Karpas-422 (cell line): ENCODE measurements around the gene RBBP4. TPM values are rescaled to one million over a fixed set of nuclear protein-coding genes. Genes with fewer than 3 reads are reported as not detected.
A peak's percentile ranks its signal among the peaks of the same experiment; 100 is the strongest.

Experiments used
- DNase-seq: peaks from one replicate; pipeline ENCODE4 v3.0.0-alpha.2; 2015
- H2AFZ ChIP-seq: fragments of 200-600 bp; sonication (generic); 2 replicates; pipeline ENCODE4 v1.6.1; 2014; ENCODE audit warnings: antibody characterized with exemption, low read length, mixed read lengths
- H3K27ac ChIP-seq: fragments of 200-600 bp; sonication (generic); 2 replicates; pipeline ENCODE4 v1.5.1; 2014; ENCODE audit warnings: mild to moderate bottlenecking, low read length, moderate library complexity
- H3K27me3 ChIP-seq: fragments of 200-600 bp; sonication (generic); 2 replicates; pipeline ENCODE4 v1.6.1; 2014; ENCODE audit warnings: low read length, mixed read lengths
- H3K36me3 ChIP-seq: fragments of 200-600 bp; sonication (generic); 2 replicates; pipeline ENCODE4 v1.6.1; 2014; ENCODE audit warnings: low read length, mixed read lengths; ENCODE audit not compliant: insufficient read depth
- H3K4me1 ChIP-seq: fragments of 200-600 bp; sonication (generic); 2 replicates; pipeline ENCODE4 v1.6.1; 2014; ENCODE audit warnings: mild to moderate bottlenecking, low read length, mixed read lengths
- H3K4me2 ChIP-seq: fragments of 200-600 bp; sonication (generic); 2 replicates; pipeline ENCODE4 v1.6.1; 2014; ENCODE audit warnings: low read length, low read depth, mild to moderate bottlenecking; ENCODE audit not compliant: poor library complexity, severe bottlenecking
- H3K4me3 ChIP-seq: fragments of 200-600 bp; sonication (generic); 2 replicates; pipeline ENCODE4 v1.5.1; 2014; ENCODE audit warnings: mild to moderate bottlenecking, antibody characterized with exemption, low read length, mixed read lengths
- H3K79me2 ChIP-seq: fragments of 200-600 bp; sonication (generic); 2 replicates; pipeline ENCODE4 v1.6.1; 2014; ENCODE audit warnings: mild to moderate bottlenecking, low read length, mixed read lengths
- H3K9ac ChIP-seq: fragments of 200-600 bp; sonication (generic); 2 replicates; pipeline ENCODE4 v1.6.0; 2014; ENCODE audit warnings: low read length
- H3K9me2 ChIP-seq: fragments of 200-600 bp; sonication (generic), shearing (Covaris generic); replicated peaks from 2 replicates; pipeline ENCODE4 v1.6.0; 2014; ENCODE audit warnings: mild to moderate bottlenecking, low read length, moderate library complexity; ENCODE audit not compliant: insufficient read depth
- H3K9me3 ChIP-seq: fragments of 300-700, 200-600 bp; sonication (generic); 2 replicates; pipeline ENCODE4 v1.6.1; 2014; ENCODE audit warnings: low read length, mixed read lengths
- H4K20me1 ChIP-seq: fragments of 200-600 bp; sonication (generic); 2 replicates; pipeline ENCODE4 v1.6.1; 2014; ENCODE audit warnings: mild to moderate bottlenecking, antibody characterized with exemption, low read length, low read depth; ENCODE audit not compliant: insufficient read depth
- total RNA-seq: library from RNA; depleted of rRNA; stranded (reverse); fragments of >200 nt; shearing (Covaris generic); gene quantifications from 2 replicates; pipeline ENCODE4 v1.2.3, GENCODE V29; 2014; ENCODE audit warnings: low replicate concordance

The RBBP4 gene
- total RNA-seq, 1 experiment from 2014 or later, result 258 TPM

GRCh38 chr1:32715901-32716311 is 64.9 kb downstream of the RBBP4 start:
- H3K9me3 ChIP-seq, result no peaks in the 10 kb centered on the region
- no peaks in the 10 kb centered on the region for H3K79me2 ChIP-seq
- no peak for DNase-seq
- H3K9ac ChIP-seq, result no peak overlapping the region
- no peaks in the 10 kb centered on the region for H3K9me2 ChIP-seq
- no peaks in the 10 kb centered on the region for H3K27me3 ChIP-seq
- no peaks in the 10 kb centered on the region for H4K20me1 ChIP-seq
- no peak overlapping the region for H3K4me3 ChIP-seq
- no peak overlapping the region for H3K27ac ChIP-seq
- no peaks in the 10 kb centered on the region for H3K36me3 ChIP-seq
- H3K4me1 ChIP-seq, result peaks cover 12% of the 10 kb centered on the region
- H2AFZ ChIP-seq, result no peak overlapping the region
- no peak overlapping the region for H3K4me2 ChIP-seq

DNA sequence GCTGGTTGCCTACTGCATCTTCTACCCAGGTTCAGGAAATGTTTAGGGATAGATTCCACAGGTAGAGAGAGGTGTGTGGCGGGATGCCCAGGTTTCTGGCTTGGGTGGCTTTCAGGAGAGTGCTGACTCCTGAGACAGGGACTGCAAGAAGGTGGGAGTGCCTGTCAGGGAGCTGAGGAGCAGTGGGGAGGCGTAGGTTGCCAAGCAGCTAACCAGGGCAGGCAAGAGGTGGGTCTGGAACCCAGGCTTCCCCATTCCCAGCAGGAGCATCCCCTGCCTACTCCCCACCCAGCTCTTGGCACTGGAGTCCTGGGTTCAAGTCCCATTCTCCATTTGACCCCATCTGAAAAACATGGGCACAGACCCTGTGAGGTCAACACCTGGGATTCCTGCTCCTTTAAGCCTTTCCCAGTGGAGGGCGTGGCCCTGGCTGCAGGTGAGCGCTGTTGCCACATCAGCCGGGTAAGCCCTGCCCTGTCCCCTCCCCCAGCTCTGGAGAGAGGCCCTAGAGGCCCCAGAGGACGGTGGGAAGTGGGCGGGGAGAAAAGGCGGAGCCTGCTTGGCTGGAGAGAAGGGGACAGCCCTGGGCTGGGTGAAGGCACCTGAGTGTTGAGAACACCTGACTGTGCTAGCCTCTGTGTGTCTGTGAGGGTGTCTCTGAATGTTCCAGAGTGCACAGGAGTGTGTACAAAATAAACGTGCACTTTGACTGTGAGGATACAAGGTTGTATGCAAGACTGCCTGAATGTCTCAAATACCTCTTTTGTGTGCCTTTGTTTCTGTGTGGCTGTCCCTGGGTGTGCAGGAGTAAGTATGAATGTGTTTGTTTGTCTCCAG is 65.5 kb downstream of the RBBP4 start:
- peak; percentile 88 for DNase-seq
- no peak overlapping the region for H3K27ac ChIP-seq
- H4K20me1 ChIP-seq, result no peaks in the 10 kb centered on the region
- H3K4me1 ChIP-seq, result peaks cover 14% of the 10 kb centered on the region
- H3K27me3 ChIP-seq, result no peaks in the 10 kb centered on the region
- no peak overlapping the region for H3K4me3 ChIP-seq
- no peaks in the 10 kb centered on the region for H3K9me2 ChIP-seq
- H3K4me2 ChIP-seq, result no peak overlapping the region
- H3K79me2 ChIP-seq, result no peaks in the 10 kb centered on the region
- H3K36me3 ChIP-seq, result no peaks in the 10 kb centered on the region
- H3K9ac ChIP-seq, result no peak overlapping the region
- H2AFZ ChIP-seq, result no peak overlapping the region
- H3K9me3 ChIP-seq, result no peaks in the 10 kb centered on the region

DNA sequence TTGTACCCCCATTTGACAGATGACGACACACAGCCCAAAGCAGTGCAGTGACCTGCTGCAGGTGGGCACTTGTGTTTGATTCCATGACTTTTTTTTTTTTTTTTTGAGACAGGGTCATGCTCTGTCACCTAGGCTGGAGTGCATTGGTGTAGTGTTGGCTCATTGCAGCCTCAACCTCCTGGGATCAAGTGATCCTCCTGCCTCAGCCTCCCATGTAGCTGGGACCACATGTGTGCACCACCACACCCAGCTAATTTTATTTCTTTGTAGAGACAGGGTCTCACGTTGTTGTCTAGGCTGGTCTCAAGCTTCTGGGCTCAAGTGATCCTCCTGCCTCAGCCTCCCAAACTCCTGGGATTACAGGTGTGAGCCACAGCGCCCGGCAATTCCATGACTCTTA is 66.5 kb downstream of the RBBP4 start:
- DNase-seq, result no peak
- no peak overlapping the region for H2AFZ ChIP-seq
- no peaks in the 10 kb centered on the region for H4K20me1 ChIP-seq
- H3K4me1 ChIP-seq, result peaks cover 9% of the 10 kb centered on the region
- H3K4me2 ChIP-seq, result no peak overlapping the region
- no peaks in the 10 kb centered on the region for H3K9me3 ChIP-seq
- H3K27ac ChIP-seq, result no peak overlapping the region
- H3K27me3 ChIP-seq, result no peaks in the 10 kb centered on the region
- H3K4me3 ChIP-seq, result no peak overlapping the region
- no peaks in the 10 kb centered on the region for H3K9me2 ChIP-seq
- no peaks in the 10 kb centered on the region for H3K79me2 ChIP-seq
- no peak overlapping the region for H3K9ac ChIP-seq
- H3K36me3 ChIP-seq, result no peaks in the 10 kb centered on the region

DNA sequence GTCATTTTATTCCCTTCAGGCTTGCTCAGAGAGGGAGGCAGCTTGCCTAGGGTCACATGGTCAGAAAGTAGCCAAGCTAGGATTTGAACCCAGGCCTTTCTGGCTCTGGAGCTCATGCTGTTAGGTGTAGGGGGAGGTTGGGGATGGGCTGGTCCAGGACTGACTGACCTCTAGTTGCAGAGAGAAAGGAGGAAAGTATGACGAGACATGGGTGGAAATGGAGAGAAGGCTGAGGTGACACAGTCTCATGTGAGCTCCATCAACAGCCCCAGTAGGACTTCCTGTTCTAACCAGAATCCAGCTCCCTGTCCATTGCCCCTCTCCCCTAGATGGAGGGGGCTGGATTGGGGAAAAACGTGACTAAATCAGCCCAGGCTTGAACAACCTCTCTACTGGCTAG is 67.0 kb downstream of the RBBP4 start:
- H3K9ac ChIP-seq, result no peak overlapping the region
- H3K36me3 ChIP-seq, result no peaks in the 10 kb centered on the region
- no peak overlapping the region for H3K4me2 ChIP-seq

GRCh38 chr1:32718527-32718926 is 67.5 kb downstream of the RBBP4 start:
- Histone ChIP-seq H3K9me2 (no peaks in the 10 kb centered on the region), H3K9me3 (no peaks in the 10 kb centered on the region), H4K20me1 (no peaks in the 10 kb centered on the region), H3K79me2 (no peaks in the 10 kb centered on the region), H3K4me3 (no peak overlapping the region), H2AFZ (no peak overlapping the region), H3K9ac (no peak overlapping the region), H3K4me2 (no peak overlapping the region), H3K27ac (no peak overlapping the region), H3K27me3 (no peaks in the 10 kb centered on the region), H3K4me1 (peaks cover 9% of the 10 kb centered on the region), H3K36me3 (no peaks in the 10 kb centered on the region)
- no peak for DNase-seq

More for the DNA sequence above, 67.0 kb downstream of the RBBP4 start:
- no peaks in the 10 kb centered on the region for H3K9me2 ChIP-seq
- H3K9me3 ChIP-seq, result no peaks in the 10 kb centered on the region
- no peak overlapping the region for H2AFZ ChIP-seq
- no peaks in the 10 kb centered on the region for H4K20me1 ChIP-seq
- no peaks in the 10 kb centered on the region for H3K79me2 ChIP-seq
- DNase-seq, result no peak
- H3K27me3 ChIP-seq, result no peaks in the 10 kb centered on the region
- H3K4me3 ChIP-seq, result no peak overlapping the region
- no peak overlapping the region for H3K27ac ChIP-seq
- peaks cover 9% of the 10 kb centered on the region for H3K4me1 ChIP-seq

GRCh38 chr1:32719681-32720275 is 68.8 kb downstream of the RBBP4 start:
- H4K20me1 ChIP-seq, result no peaks in the 10 kb centered on the region
- no peaks in the 10 kb centered on the region for H3K9me2 ChIP-seq
- no peak overlapping the region for H3K9ac ChIP-seq
- no peaks in the 10 kb centered on the region for H3K9me3 ChIP-seq
- H3K4me3 ChIP-seq, result no peak overlapping the region
- no peak overlapping the region for H2AFZ ChIP-seq
- no peak overlapping the region for H3K27ac ChIP-seq
- H3K27me3 ChIP-seq, result no peaks in the 10 kb centered on the region
- H3K36me3 ChIP-seq, result no peaks in the 10 kb centered on the region
- DNase-seq, result no peak
- H3K4me1 ChIP-seq, result peaks cover 9% of the 10 kb centered on the region
- H3K4me2 ChIP-seq, result no peak overlapping the region
- H3K79me2 ChIP-seq, result no peaks in the 10 kb centered on the region

DNA sequence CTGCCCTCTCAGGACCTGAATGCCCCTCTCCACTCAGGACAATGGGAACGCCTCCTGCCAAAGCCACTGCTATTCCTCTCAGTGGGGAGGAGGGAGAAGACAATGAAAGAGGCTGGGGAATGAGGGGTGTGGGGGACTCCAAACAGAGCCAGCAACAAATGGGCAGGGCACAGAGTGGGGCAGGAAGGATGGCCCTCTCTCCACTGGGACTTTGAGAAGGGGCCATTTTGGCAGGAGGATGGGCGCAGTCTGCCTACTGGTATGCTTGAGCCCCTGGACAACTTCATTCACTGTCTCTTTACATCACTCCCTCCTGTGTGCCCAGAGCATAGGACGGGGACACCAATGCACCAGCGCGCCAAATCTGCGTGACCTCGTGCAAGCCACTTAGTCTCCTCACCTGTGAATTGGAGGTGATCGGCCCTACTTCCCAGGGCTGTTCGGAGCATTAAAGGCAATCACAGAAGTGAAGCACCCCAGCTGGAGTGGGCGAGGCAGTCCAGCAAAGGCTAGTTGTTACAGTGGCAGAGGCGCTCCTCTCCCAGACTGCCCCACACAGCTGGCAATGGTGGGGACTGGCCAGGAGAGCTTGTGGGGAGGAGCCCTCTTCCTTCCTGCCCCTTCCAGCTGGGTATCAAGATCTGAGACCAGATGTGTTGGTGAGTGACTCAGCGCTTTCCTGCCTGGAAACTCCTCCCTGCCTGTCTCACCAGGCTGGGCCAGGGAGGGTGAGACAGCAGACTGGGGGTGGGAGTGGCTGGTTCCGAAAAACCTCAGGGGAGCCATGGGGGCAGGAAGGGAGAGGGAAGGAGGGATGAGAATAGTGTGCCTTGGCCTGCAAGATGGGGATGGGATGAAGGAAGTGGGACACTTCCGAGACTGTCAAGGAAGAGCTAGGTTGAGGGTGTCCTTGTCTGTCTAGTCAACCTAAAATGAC is 73.9 kb downstream of the RBBP4 start:
- H3K9me2 ChIP-seq, result no peaks in the 10 kb centered on the region
- H3K27me3 ChIP-seq, result no peaks in the 10 kb centered on the region
- H3K4me3 ChIP-seq, result no peak overlapping the region
- no peaks in the 10 kb centered on the region for H3K79me2 ChIP-seq
- no peak overlapping the region for H3K9ac ChIP-seq
- no peak overlapping the region for H2AFZ ChIP-seq
- no peak overlapping the region for H3K4me2 ChIP-seq
- H3K27ac ChIP-seq, result no peak overlapping the region
- H3K36me3 ChIP-seq, result no peaks in the 10 kb centered on the region
- H4K20me1 ChIP-seq, result no peaks in the 10 kb centered on the region
- H3K9me3 ChIP-seq, result no peaks in the 10 kb centered on the region
- peaks cover 4% of the 10 kb centered on the region for H3K4me1 ChIP-seq
- no peak for DNase-seq

- Histone ChIP-seq H3K9me2 (no peaks in the 10 kb centered on the region), H3K27me3 (no peaks in the 10 kb centered on the region), H3K79me2 (no peaks in the 10 kb centered on the region), H3K27ac (no peak overlapping the region), H3K4me3 (no peak overlapping the region), H3K4me1 (peaks cover 4% of the 10 kb centered on the region), H3K4me2 (no peak overlapping the region), H3K9ac (no peak overlapping the region), H2AFZ (no peak overlapping the region), H3K9me3 (no peaks in the 10 kb centered on the region), H3K36me3 (no peaks in the 10 kb centered on the region), H4K20me1 (no peaks in the 10 kb centered on the region)
- DNase-seq, result no peak
Measured at GRCh38 chr1:32725615-32725982, 74.6 kb downstream of the RBBP4 start.
